NCI-H1048 (cell line): ENCODE measurements around the gene ITPRID1.
A peak's percentile ranks its signal among the peaks of the same experiment; 100 is the strongest.

Experiments
- DNase-seq: peaks from one replicate; lab custom pipeline; 2025; lab: John Stamatoyannopoulos, UW

The ITPRID1 gene

GRCh38 chr7:31516680-31517502 is 3.0 kb downstream of the ITPRID1 start:
- DNase-seq = no peak

DNA sequence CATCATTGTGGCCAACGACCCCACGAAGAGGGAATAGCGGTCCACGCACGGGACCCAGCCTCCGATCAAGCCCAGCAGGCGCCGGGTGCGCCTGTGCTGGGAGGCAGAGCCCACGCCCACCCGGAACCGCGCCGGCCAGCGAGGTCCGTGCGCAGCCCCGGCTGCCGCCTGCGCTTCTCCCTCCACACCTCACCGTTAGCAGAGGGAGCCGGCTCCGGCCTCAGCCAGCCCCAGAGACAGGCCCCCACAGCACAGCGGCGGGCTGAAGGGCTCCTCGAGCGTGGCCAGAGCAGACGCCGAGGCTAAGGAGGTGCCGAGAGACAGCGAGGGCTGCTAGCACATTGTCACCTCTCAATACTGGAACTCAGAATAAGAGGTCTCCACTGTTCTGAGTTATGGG is 3.6 kb downstream of the ITPRID1 start:
- DNase-seq = no peak

- no peak for DNase-seq
Observed at GRCh38 chr7:31518766-31519165, 4.9 kb downstream of the ITPRID1 start.

- no peak for DNase-seq
Observed at GRCh38 chr7:31521336-31522010, 7.6 kb downstream of the ITPRID1 start.

GRCh38 chr7:31526864-31527263 is 13.0 kb downstream of the ITPRID1 start:
- no peak for DNase-seq

DNA sequence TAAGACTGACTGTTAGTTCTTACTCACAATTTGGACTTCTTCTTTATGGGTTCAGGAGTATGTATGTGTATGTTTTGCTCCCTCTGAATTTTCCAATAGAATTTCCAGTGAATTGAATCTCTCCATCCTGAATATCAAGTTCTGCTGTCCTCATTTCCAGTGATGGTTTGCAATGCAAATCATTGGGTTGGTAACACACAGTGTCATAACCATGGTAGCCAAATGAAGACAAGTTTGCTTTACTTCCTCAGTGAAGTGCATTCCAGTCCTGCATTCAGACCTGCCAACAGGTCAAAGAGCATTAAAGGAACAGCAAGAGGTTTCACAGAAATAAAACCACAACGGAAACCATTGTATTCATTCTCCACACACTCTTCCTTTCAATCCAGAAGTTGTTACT is 15.2 kb downstream of the ITPRID1 start:
- DNase-seq = peak; percentile 71

GRCh38 chr7:31540651-31541185 is 26.8 kb downstream of the ITPRID1 start:
- peak; percentile 33 for DNase-seq

GRCh38 chr7:31545549-31545948 is 31.7 kb downstream of the ITPRID1 start:
- no peak for DNase-seq

GRCh38 chr7:31549611-31550010 is 35.7 kb downstream of the ITPRID1 start:
- peak; percentile 83 for DNase-seq

DNA sequence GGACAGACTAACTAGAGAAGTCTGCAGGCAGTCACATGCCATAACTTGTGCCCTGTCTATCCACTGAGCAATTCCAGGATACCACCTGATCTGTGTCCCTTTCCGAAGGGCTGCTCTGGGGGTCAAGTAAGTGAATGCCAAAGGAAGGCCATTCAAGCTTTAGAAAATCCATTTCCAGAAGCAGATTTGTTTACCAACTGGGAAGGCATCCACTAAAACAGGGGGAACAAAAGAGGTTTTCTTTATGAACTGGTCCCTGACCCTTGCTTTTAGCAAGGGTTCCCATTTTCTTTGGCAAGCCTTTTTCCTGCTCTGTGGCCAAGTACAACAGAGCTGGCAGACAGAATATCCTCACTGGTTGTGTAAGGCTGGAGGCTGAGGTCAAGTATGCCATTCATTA is 36.5 kb downstream of the ITPRID1 start:
- no peak for DNase-seq

- peak; percentile 88 for DNase-seq
Observed at GRCh38 chr7:31553661-31554081, 39.8 kb downstream of the ITPRID1 start.

DNA sequence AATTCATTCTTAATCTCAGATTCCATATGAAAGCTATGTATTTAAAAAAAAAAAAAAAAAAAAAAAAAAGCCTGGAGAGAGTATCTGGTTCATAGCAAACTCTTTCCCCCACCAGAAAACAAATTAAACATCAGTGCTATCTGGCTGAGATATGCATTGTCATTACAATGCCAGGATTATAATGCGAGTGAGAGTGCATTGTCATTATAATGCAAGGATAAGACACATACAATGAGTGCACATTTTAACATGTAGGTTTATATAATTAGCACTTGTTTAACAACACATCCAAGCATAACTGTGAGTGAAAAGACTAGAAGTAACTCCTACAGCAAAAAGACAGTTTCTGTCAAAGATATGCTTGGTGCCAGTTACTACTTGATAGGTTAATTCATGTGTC is 48.1 kb downstream of the ITPRID1 start:
- DNase-seq = no peak

GRCh38 chr7:31563522-31563921 is 49.6 kb downstream of the ITPRID1 start:
- no peak for DNase-seq

DNA sequence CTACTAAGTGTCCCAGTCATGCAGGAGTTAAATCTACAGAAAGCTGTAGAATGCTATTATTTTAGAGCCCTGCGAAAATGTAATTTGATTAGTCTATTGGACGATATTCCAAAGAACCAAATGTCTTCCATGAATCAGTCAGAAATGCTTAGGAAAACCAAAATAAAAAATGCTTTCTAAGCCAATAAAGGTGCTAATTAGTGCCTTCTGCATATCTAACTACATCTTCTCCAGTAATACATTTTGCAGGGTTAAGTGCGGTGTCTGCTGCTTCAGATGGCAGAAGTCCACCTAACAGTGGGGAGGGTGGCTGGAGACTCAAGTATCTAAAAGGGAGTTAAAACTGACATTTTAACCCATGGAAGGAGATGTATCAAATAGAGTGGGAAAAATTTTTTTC is 50.1 kb downstream of the ITPRID1 start:
- no peak for DNase-seq

DNA sequence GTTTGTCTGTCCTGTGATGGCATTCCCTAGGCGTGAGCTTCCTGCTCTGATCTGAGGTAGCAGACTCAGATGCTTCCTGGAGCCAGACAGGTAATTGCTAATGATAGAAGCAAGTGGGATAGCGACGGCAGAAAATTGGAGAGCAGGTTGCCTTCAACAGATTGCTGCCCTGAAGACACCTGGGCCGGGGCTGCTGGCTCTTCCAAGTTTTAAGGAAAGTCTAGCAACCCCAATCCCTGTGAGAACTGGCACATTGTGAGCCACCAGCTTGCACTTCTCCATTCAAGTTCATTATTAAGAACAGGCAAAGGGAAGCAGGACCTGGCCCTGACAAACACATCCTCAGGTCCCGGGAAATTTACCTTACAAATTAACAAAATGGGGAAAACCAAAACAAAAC is 50.8 kb downstream of the ITPRID1 start:
- DNase-seq = no peak

- DNase-seq = no peak
Observed at GRCh38 chr7:31569528-31569927, 55.6 kb downstream of the ITPRID1 start.

GRCh38 chr7:31583526-31583925 is 69.6 kb downstream of the ITPRID1 start:
- peak; percentile 23 for DNase-seq

GRCh38 chr7:31583942-31584341 is 70.1 kb downstream of the ITPRID1 start:
- peak; percentile 25 for DNase-seq

- DNase-seq = no peak
Observed at GRCh38 chr7:31595390-31595789, 81.5 kb downstream of the ITPRID1 start.

GRCh38 chr7:31602041-31602625 is 88.2 kb downstream of the ITPRID1 start:
- DNase-seq = no peak

GRCh38 chr7:31603046-31603445 is 89.2 kb downstream of the ITPRID1 start:
- no peak for DNase-seq

DNA sequence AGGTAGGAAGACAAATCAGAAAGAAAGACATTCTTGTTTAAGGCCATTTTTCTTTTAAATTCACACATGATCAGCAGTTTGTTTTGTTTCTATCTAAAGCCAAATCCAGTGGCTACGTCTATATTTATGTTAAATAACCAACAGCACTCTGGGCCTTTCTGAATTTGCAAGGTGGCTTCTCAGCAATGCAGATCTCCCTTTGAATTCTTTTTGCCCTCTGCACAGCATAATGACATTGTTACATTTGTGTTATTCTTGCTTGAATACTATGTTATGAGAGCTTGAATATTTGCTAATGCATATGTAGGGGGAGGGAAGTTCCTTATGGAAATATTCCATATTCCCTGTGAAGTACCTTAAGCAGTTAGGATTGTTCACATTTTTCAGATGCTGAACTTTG is 99.7 kb downstream of the ITPRID1 start:
- DNase-seq = no peak

GRCh38 chr7:31633467-31633866 is 119.6 kb downstream of the ITPRID1 start:
- no peak for DNase-seq
